SK-N-SH (cell line): ENCODE results near the gene PTDSS2. TPM values are rescaled to one million over a fixed set of nuclear protein-coding genes. Genes with fewer than 3 reads are reported as not detected.
"Not testable (repeated sequence)": the region's sequence is repeated elsewhere in the genome, so short reads cannot be mapped to it uniquely, and the experiment has no call there.

Experiments
- CTCF ChIA-PET: fragments of 300-600, 350-600 bp; formaldehyde crosslinking; extraction: SDS; loops from one replicate; lab custom pipeline; 2021; lab: Yijun Ruan, JAX
- POLR2A ChIA-PET: fragments of 350-600 bp; sonication (Branson Sonifier 250); formaldehyde crosslinking; extraction: SDS; loops from one replicate; lab custom pipeline; 2020; ENCODE audit warnings: antibody characterized with exemption, inconsistent platforms; lab: Yijun Ruan, JAX
- DNase-seq: peaks from one replicate; pipeline ENCODE4 v3.0.0; 2012
- H2AFZ ChIP-seq: fragments of 200-600 bp; sonication (generic); 2 replicates; pipeline ENCODE4 v1.8.1; 2016; ENCODE audit warnings: antibody characterized with exemption, mild to moderate bottlenecking, low read depth
- H3F3A ChIP-seq: fragments of 200-600 bp; sonication (generic); replicated peaks from 2 replicates; pipeline ENCODE3; 2016; ENCODE audit warnings: antibody characterized with exemption, mild to moderate bottlenecking; ENCODE audit not compliant: insufficient read depth
- H3K27ac ChIP-seq, 2 experiments: fragments of 200-500 bp in 1 of 2; fragments of 200-600 bp in 1 of 2; sonication (Bioruptor generic) in 1 of 2; sonication (generic), shearing (Covaris generic) in 1 of 2; 2 replicates each; pipeline versions ENCODE4 v1.5.1 to v1.6.1; 2014 to 2016; ENCODE audit warnings: low read depth in 2 of 2, inconsistent platforms in 1 of 2, low read length in 1 of 2, mild to moderate bottlenecking in 1 of 2, mixed read lengths in 1 of 2
- H3K27me3 ChIP-seq: fragments of 200-600 bp; sonication (generic), shearing (Covaris generic); 2 replicates; pipeline ENCODE4 v1.6.1; 2016; ENCODE audit warnings: mixed run types; ENCODE audit not compliant: insufficient read depth
- H3K36me3 ChIP-seq, 2 experiments: fragments of 200-500 bp in 1 of 2; fragments of 200-600 bp in 1 of 2; sonication (Bioruptor generic) in 1 of 2; sonication (generic) in 1 of 2; replicated peaks in 1 of 2; 2 replicates each; pipeline versions ENCODE3 to v1.5.1; 2014 to 2016; ENCODE audit warnings: low read length in 1 of 2, mild to moderate bottlenecking in 1 of 2; ENCODE audit not compliant: insufficient read depth in 2 of 2, control insufficient read depth in 1 of 2
- H3K4me1 ChIP-seq, 2 experiments: fragments of 200-500 bp in 1 of 2; fragments of 200-600 bp in 1 of 2; sonication (Bioruptor generic) in 1 of 2; sonication (generic), shearing (Covaris generic) in 1 of 2; 2 replicates each; pipeline versions ENCODE4 v1.5.1 to v1.6.1; 2014 to 2016; ENCODE audit warnings: low read depth in 1 of 2, low read length in 1 of 2, mixed run types in 1 of 2; ENCODE audit not compliant: insufficient read depth in 2 of 2, control insufficient read depth in 1 of 2
- H3K4me2 ChIP-seq: fragments of 200-600 bp; sonication (generic), shearing (Covaris generic); 2 replicates; pipeline ENCODE4 v1.6.1; 2017; ENCODE audit warnings: mixed run types
- H3K4me3 ChIP-seq, 2 experiments: fragments of 200-500 bp in 1 of 2; fragments of 200-600 bp in 1 of 2; sonication (Bioruptor generic) in 1 of 2; sonication (generic), shearing (Covaris generic) in 1 of 2; 2 replicates each; pipeline versions ENCODE4 v1.5.1 to v1.8.1; 2014 to 2016; ENCODE audit warnings: low read depth in 2 of 2, inconsistent platforms in 1 of 2, low read length in 1 of 2, mild to moderate bottlenecking in 1 of 2, mixed read lengths in 1 of 2, moderate library complexity in 1 of 2
- H3K79me2 ChIP-seq: fragments of 200-600 bp; sonication (generic); 2 replicates; pipeline ENCODE4 v1.8.1; 2017; ENCODE audit warnings: mild to moderate bottlenecking; ENCODE audit not compliant: insufficient read depth
- H3K9ac ChIP-seq: fragments of 200-600 bp; sonication (generic); 2 replicates; pipeline ENCODE4 v1.6.1; 2017; ENCODE audit warnings: mixed run types
- H3K9me2 ChIP-seq: fragments of 200-600 bp; sonication (generic); 2 replicates; pipeline ENCODE4 v1.6.1; 2017; ENCODE audit warnings: mixed run types
- H3K9me3 ChIP-seq: fragments of 200-600 bp; sonication (generic); 2 replicates; pipeline ENCODE4 v1.6.1; 2017; ENCODE audit warnings: mixed run types, mild to moderate bottlenecking, moderate library complexity
- H4K20me1 ChIP-seq: fragments of 200-600 bp; sonication (generic); 2 replicates; pipeline ENCODE4 v1.6.1; 2017; ENCODE audit warnings: mild to moderate bottlenecking, mixed run types; ENCODE audit not compliant: insufficient read depth
- IRF3 ChIP-seq: fragments of 150-350 bp; IDR thresholded peaks from 2 replicates; pipeline ENCODE4 v1.6.1; 2016; ENCODE audit warnings: mild to moderate bottlenecking, low read depth, low read length
- JUND ChIP-seq: IDR thresholded peaks from 2 replicates; pipeline ENCODE4 v1.4.0; 2012
- MEF2A ChIP-seq: IDR thresholded peaks from 2 replicates; pipeline ENCODE4 v1.4.0; 2012; ENCODE audit warnings: low read depth, borderline replicate concordance
- YY1 ChIP-seq: IDR thresholded peaks from 2 replicates; pipeline ENCODE4 v1.4.0; 2012; ENCODE audit warnings: low read depth, mild to moderate bottlenecking
- WGBS: methylation state at CpG from one replicate; pipeline ENCODE4 v1.1.6; 2017; ENCODE audit warnings: low lambda C conversion rate; 5-methylcytosine and 5-hydroxymethylcytosine counted together
- polyA plus RNA-seq, 3 experiments: library from polyadenylated mRNA; depleted of rRNA; stranded (reverse); fragments of >200 nt; gene quantifications; 2 replicates each; pipeline ENCODE4 v1.2.3, GENCODE V29; 2012
- TF ChIP-seq, protein P1 (sequence below): IDR thresholded peaks from 2 replicates; pipeline ENCODE4 v1.6.1; 2012; ENCODE audit warnings: mild to moderate bottlenecking, low read depth, low read length, moderate library complexity

Gene PTDSS2
- polyA plus RNA-seq, 1 of the 3 experiments (the other 2 are of a cell fraction) = 28.6 TPM

DNA sequence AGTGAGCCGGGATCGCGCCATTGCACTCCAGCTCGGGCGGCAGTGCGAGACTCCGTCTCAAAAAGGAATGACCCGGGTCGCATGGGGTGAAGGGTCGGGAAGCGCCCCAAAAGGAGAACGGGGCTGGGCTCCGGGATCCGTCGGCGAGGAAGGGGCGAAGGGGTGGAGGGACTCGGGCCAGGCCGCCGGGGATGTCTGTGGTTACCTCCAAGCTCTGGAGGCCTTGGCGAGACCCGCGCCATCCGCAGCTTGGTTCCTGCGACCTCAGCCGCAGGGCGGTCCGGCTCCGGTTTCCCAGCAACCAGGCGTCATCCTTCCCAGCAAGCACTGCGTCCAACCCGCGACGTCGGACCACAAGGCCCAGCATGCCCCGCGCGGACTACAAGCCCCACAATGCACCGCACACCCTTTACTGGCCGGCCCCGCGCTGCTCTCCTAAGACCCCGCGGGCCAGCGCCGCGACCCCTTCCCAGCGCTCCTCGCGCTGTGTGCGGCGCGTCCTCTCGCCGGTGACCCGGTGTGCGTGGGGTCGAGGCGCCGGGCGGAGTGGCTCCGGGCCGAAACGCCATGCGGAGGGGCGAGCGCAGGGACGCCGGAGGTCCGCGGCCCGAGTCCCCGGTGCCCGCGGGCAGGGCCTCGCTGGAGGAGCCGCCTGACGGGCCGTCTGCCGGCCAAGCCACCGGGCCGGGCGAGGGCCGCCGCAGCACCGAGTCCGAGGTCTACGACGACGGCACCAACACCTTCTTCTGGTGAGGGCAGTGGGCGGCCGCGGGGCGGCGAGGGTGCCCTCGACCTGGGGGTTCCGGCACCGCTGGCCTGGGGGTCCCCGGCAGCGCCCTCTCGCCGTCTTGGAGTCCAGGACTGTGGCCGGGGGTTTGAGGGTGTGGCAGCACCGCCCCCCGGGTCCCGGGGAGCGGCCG lies at the start of gene PTDSS2 (continued):
- no peak for TF ChIP-seq MEF2A
- TF ChIP-seq, protein P1, sequence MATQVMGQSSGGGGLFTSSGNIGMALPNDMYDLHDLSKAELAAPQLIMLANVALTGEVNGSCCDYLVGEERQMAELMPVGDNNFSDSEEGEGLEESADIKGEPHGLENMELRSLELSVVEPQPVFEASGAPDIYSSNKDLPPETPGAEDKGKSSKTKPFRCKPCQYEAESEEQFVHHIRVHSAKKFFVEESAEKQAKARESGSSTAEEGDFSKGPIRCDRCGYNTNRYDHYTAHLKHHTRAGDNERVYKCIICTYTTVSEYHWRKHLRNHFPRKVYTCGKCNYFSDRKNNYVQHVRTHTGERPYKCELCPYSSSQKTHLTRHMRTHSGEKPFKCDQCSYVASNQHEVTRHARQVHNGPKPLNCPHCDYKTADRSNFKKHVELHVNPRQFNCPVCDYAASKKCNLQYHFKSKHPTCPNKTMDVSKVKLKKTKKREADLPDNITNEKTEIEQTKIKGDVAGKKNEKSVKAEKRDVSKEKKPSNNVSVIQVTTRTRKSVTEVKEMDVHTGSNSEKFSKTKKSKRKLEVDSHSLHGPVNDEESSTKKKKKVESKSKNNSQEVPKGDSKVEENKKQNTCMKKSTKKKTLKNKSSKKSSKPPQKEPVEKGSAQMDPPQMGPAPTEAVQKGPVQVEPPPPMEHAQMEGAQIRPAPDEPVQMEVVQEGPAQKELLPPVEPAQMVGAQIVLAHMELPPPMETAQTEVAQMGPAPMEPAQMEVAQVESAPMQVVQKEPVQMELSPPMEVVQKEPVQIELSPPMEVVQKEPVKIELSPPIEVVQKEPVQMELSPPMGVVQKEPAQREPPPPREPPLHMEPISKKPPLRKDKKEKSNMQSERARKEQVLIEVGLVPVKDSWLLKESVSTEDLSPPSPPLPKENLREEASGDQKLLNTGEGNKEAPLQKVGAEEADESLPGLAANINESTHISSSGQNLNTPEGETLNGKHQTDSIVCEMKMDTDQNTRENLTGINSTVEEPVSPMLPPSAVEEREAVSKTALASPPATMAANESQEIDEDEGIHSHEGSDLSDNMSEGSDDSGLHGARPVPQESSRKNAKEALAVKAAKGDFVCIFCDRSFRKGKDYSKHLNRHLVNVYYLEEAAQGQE = no peak

- CTCF ChIA-PET = not testable (repeated sequence)
Measured at GRCh38 chr11:401196-401595, 48.9 kb upstream of the PTDSS2 start.

GRCh38 chr11:403021-403760 lies 46.9 kb upstream of the PTDSS2 start:
- CTCF ChIA-PET = interaction anchor here (6.6 kb wide), 1 partner anchor 46 kb away, joined by 77 read pairs; the partner anchor contains the start of gene PTDSS2
- Histone ChIP-seq H3K9ac (no peak overlapping the region), H3K4me1 (peaks cover 0 to 11% of the 10 kb centered on the region in 2 experiments; a peak in 1 of 4 replicates), H3F3A (no peaks in the 10 kb centered on the region), H3K9me2 (no peaks in the 10 kb centered on the region), H4K20me1 (no peaks in the 10 kb centered on the region), H3K4me3 (no peak overlapping the region), H2AFZ (no peak overlapping the region), H3K9me3 (no peaks in the 10 kb centered on the region), H3K27ac (no peak overlapping the region), H3K4me2 (no peak overlapping the region), H3K36me3 (no peaks in the 10 kb centered on the region), H3K27me3 (peaks cover 9% of the 10 kb centered on the region; the same call in 1 of the 2 replicates), H3K79me2 (no peaks in the 10 kb centered on the region)
- POLR2A ChIA-PET = no interaction called here
- TF ChIP-seq YY1 (no peak), JUND (no peak), IRF3 (no peak)
- DNase-seq = no peak
- 92% methylated on average over 49 of the region's 55 CpGs for WGBS

More at GRCh38 chr11:401196-401595, 48.9 kb upstream of the PTDSS2 start:
- H2AFZ ChIP-seq, H3K36me3 ChIP-seq, H3K9me3 ChIP-seq, H3K27me3 ChIP-seq, H3K4me3 ChIP-seq, H3F3A ChIP-seq, DNase-seq, H3K4me2 ChIP-seq, H3K9ac ChIP-seq, H3K27ac ChIP-seq, POLR2A ChIA-PET, H3K9me2 ChIP-seq, H3K79me2 ChIP-seq, H4K20me1 ChIP-seq: not testable (repeated sequence)
- no CpG with 5 or more reads among the region's 52 CpGs for WGBS
- peaks cover 5 to 18% of the 10 kb centered on the region in 2 experiments; a peak in 2 of 4 replicates for H3K4me1 ChIP-seq
